ENCODE results near the gene CSF2RB. TPM values are rescaled to one million over a fixed set of nuclear protein-coding genes. Genes with fewer than 3 reads are reported as not detected.

CSF2RB gene
- total RNA-seq: 0.44 TPM in 1 of 2 replicates, not detected in the other

DNA sequence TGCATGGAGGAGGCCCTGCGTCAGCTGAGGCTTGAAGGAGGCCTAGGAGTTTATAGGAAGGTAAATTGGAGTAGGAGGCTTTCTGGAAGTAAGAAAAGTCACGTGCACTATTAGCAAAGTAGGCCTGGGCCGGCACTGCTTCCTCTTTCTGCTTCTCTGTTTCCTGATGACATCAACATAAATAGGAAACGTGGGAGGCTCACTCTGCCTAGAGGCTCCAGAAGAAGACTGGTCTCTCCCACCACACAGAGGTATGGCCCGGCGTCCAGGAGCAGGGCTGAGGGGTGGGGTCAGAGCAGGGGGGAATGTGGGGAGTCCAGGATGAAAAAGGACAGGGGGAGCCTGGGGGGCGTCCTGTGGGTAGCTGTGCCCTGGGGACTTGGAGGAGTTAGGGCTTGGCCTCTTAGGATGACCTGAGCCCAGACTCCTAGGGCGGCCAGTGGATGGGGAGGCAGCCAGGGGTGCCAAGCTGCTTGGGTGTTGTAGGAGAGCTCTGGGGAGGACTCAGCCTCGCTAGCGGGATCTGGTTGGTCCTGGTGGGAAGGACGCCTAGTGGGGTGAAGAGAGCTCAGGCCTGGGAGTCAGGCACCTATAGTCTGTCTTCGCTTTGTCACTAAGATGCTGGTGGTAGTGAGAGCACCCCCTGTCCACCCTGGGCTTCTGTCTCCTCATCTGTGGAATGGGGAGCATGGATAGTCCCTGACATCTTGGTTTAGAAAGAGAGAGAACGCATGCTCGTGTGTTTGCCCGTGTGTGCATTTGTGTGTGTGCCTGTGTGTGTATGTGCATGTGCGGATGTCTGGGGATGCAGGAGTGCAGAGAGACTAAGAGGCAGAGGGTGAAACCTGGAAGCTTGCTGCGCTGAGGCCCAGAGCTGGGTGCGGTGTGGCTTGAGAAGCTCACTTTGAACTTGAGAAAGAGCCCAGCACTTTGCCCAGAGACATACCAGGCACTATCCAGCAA is at the start of gene CSF2RB:
Gene CSF2RB (plus strand): TSS at position 202 of the 963 bp plus-strand sequence. CDS start 8,580 bp downstream, outside the sequence.

Other genes with a start within 250 kb of the CSF2RB start
- gene CACNG2, start 209.9 kb upstream of the CSF2RB start, total RNA-seq: not detected in 2 replicates
- 16.5 and 19.8 TPM in 2 replicates for gene IFT27, start 137.5 kb upstream of the CSF2RB start, total RNA-seq
- not detected in 2 replicates for gene PVALB, start 96.6 kb upstream of the CSF2RB start, total RNA-seq
- gene NCF4, start 52.6 kb upstream of the CSF2RB start, total RNA-seq: not detected in 2 replicates
- gene TST, start 105.8 kb downstream of the CSF2RB start, total RNA-seq: 23.7 and 26.8 TPM in 2 replicates
- gene MPST, start 106.1 kb downstream of the CSF2RB start, total RNA-seq: 42.9 and 67.2 TPM in 2 replicates
- gene KCTD17, start 138.1 kb downstream of the CSF2RB start, total RNA-seq: 27.8 and 32.7 TPM in 2 replicates
- not detected in 2 replicates for gene TMPRSS6, start 196.1 kb downstream of the CSF2RB start, total RNA-seq
- gene IL2RB, start 236.3 kb downstream of the CSF2RB start, total RNA-seq: not detected in 2 replicates

All from smooth muscle cell of trachea (primary cell).